ENCODE results near the gene SLC4A5.

DNA sequence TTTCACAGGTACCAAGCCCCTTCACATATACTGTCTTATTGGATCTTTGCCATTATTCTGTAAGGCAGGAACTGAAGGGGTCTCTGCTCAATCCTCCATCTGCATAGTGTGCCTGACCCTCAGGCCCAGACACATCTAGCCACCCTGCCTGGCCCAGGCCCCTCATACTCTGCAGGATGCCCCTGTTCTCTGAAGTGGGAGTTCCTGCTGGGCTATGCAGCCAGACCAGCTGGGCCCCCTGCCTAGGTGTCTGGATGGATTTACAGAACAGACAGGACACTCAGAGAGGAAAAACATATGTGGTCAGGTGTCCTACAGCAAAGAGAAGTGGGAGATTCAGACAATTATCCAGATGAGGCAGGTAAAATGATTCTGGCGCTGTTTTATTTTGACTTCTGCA is 42.0 kb downstream of the SLC4A5 start:
- TF ChIP-seq ZNF384 (IDR thresholded peaks at IDR 0.05) (no peak), FOXM1 (IDR thresholded peaks at IDR 0.05; ENCODE audit: borderline replicate concordance) (no peak), BHLHE40 (IDR thresholded peaks at IDR 0.05; ENCODE audit: borderline replicate concordance) (no peak), FOXK2 (IDR thresholded peaks at IDR 0.05) (no peak), SP1 (IDR thresholded peaks at IDR 0.05) (no peak)
- TF ChIP-seq, protein P1, sequence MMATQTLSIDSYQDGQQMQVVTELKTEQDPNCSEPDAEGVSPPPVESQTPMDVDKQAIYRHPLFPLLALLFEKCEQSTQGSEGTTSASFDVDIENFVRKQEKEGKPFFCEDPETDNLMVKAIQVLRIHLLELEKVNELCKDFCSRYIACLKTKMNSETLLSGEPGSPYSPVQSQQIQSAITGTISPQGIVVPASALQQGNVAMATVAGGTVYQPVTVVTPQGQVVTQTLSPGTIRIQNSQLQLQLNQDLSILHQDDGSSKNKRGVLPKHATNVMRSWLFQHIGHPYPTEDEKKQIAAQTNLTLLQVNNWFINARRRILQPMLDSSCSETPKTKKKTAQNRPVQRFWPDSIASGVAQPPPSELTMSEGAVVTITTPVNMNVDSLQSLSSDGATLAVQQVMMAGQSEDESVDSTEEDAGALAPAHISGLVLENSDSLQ (IDR thresholded peaks at IDR 0.05) = no peak
